Liver (tissue), 9 donors: ENCODE data around the gene MAFG. TPM values are rescaled to one million over a fixed set of nuclear protein-coding genes. Genes with fewer than 3 reads are reported as not detected.

Experiments
- DNase-seq: peaks from one replicate; pipeline ENCODE4 v3.0.0-alpha.2; 2017; ENCODE audit warnings: low spot score
- H3K27ac ChIP-seq, 2 donors: one replicate each; pipeline ENCODE4 v1.7.0; 2013; ENCODE audit warnings: inconsistent platforms in 2 of 2, low read length in 2 of 2, control low read depth in 1 of 2, low read depth in 1 of 2, mild to moderate bottlenecking in 1 of 2
- H3K27me3 ChIP-seq, 4 donors: one replicate each; pipeline versions ENCODE4 v1.6.1 to v1.7.0; 2013; ENCODE audit warnings: low read length in 3 of 4, inconsistent platforms in 1 of 4, mild to moderate bottlenecking in 1 of 4, moderate library complexity in 1 of 4; ENCODE audit not compliant: control insufficient read depth in 4 of 4, insufficient read depth in 4 of 4
- H3K36me3 ChIP-seq, 4 donors: one replicate each; pipeline versions ENCODE4 v1.6.1 to v1.7.0; 2013; ENCODE audit warnings: low read length in 3 of 4, mild to moderate bottlenecking in 3 of 4, low read depth in 1 of 4, moderate library complexity in 1 of 4; ENCODE audit not compliant: control insufficient read depth in 4 of 4, insufficient read depth in 3 of 4
- H3K4me1 ChIP-seq, 4 donors: one replicate each; pipeline versions ENCODE4 v1.6.1 to v1.7.0; 2013; ENCODE audit warnings: low read length in 3 of 4, mild to moderate bottlenecking in 3 of 4, moderate library complexity in 1 of 4; ENCODE audit not compliant: control insufficient read depth in 4 of 4, insufficient read depth in 4 of 4
- H3K4me3 ChIP-seq, 3 donors: one replicate each; pipeline versions ENCODE4 v1.6.1 to v1.7.0; 2013; ENCODE audit warnings: low read length in 3 of 3, control low read depth in 1 of 3, low read depth in 1 of 3, mild to moderate bottlenecking in 1 of 3
- H3K9ac ChIP-seq, 2 donors: one replicate each; pipeline ENCODE4 v1.7.0; 2013; ENCODE audit warnings: low read length in 2 of 2, mild to moderate bottlenecking in 2 of 2, moderate library complexity in 2 of 2, control low read depth in 1 of 2, low read depth in 1 of 2
- H3K9me3 ChIP-seq, 4 donors: one replicate each; pipeline versions ENCODE4 v1.6.1 to v1.7.0; 2013; ENCODE audit warnings: low read length in 3 of 4; ENCODE audit not compliant: control insufficient read depth in 4 of 4
- CTCF ChIP-seq: fragments of 150-350 bp; IDR thresholded peaks from 2 replicates; pipeline ENCODE4 v1.5.1; 2017; ENCODE audit warnings: improper control_type of control experiment, low read depth, low read length; ENCODE audit not compliant: missing input control
- EGR1 ChIP-seq, 2 donors: IDR thresholded peaks; 2 replicates each; pipeline ENCODE4 v1.6.1; 2016 to 2018; ENCODE audit warnings: antibody characterized with exemption in 2 of 2, low read depth in 2 of 2
- FOXA1 ChIP-seq: IDR thresholded peaks from 2 replicates; pipeline ENCODE4 v1.6.1; 2016; ENCODE audit warnings: antibody characterized with exemption
- FOXA2 ChIP-seq: IDR thresholded peaks from 2 replicates; pipeline ENCODE4 v1.6.1; 2016; ENCODE audit warnings: antibody characterized with exemption
- HNF4A ChIP-seq, 2 donors: conservative IDR thresholded peaks; 2 replicates each; pipeline ENCODE4 v1.6.1; 2016; ENCODE audit warnings: antibody characterized with exemption in 2 of 2, mild to moderate bottlenecking in 2 of 2
- HNF4G ChIP-seq: IDR thresholded peaks from 2 replicates; pipeline ENCODE4 v1.6.1; 2016; ENCODE audit warnings: antibody characterized with exemption
- JUND ChIP-seq, 2 donors: IDR thresholded peaks; 2 replicates each; pipeline ENCODE4 v1.6.1; 2016; ENCODE audit warnings: antibody characterized with exemption in 2 of 2
- MAX ChIP-seq: IDR thresholded peaks from 2 replicates; pipeline ENCODE4 v1.6.1; 2016; ENCODE audit warnings: antibody characterized with exemption
- NR2F2 ChIP-seq: IDR thresholded peaks from 2 replicates; pipeline ENCODE4 v1.6.1; 2016; ENCODE audit warnings: antibody characterized with exemption
- RAD21 ChIP-seq, 2 donors: IDR thresholded peaks; 2 replicates each; pipeline ENCODE4 v1.6.1; 2016; ENCODE audit warnings: antibody characterized with exemption in 2 of 2, mild to moderate bottlenecking in 2 of 2
- REST ChIP-seq: IDR thresholded peaks from 2 replicates; pipeline ENCODE4 v1.6.1; 2016; ENCODE audit warnings: antibody characterized with exemption, mild to moderate bottlenecking
- SP1 ChIP-seq: IDR thresholded peaks from 2 replicates; pipeline ENCODE4 v1.6.1; 2018; ENCODE audit warnings: antibody characterized with exemption, mild to moderate bottlenecking
- TAF1 ChIP-seq: conservative IDR thresholded peaks from 2 replicates; pipeline ENCODE4 v1.6.1; 2016; ENCODE audit warnings: antibody characterized with exemption, mild to moderate bottlenecking
- YY1 ChIP-seq: IDR thresholded peaks from 2 replicates; pipeline ENCODE4 v1.6.1; 2016; ENCODE audit warnings: antibody characterized with exemption, mild to moderate bottlenecking
- ZBTB33 ChIP-seq: IDR thresholded peaks from 2 replicates; pipeline ENCODE4 v1.6.1; 2016; ENCODE audit warnings: antibody characterized with exemption
- WGBS: extraction: QIAGEN DNeasy Blood & Tissue Kit; methylation state at CpG from one replicate; pipeline ENCODE4 v1.1.7; 2013; 5-methylcytosine and 5-hydroxymethylcytosine counted together
- polyA plus RNA-seq, 2 donors: library from polyadenylated mRNA; stranded (reverse) in 1 of 2; unstranded in 1 of 2; fragments of 200-250 nt in 1 of 2; fragments of >200 nt in 1 of 2; fragmentation: Nextera tagmentation in 1 of 2; extraction: Ambion mirVana in 1 of 2; gene quantifications; one replicate each; pipeline versions ENCODE4 v1.2.1 to v1.2.3, GENCODE V29; 2013 to 2015
- total RNA-seq, 2 donors: library from RNA; depleted of rRNA; stranded (reverse); fragments of >200 nt; gene quantifications; one replicate each; pipeline ENCODE4 v1.2.3, GENCODE V29; 2014
- donor health status: healthy.
- donor health status: healthy.
- donor health status: healthy.
- donor health status: healthy.
- donor health status: healthy.

The MAFG gene
- total and polyA plus RNA-seq, 4 donors = 3.0 to 17.0 (median 8.9) TPM

- Histone ChIP-seq H3K27ac (no peak overlapping the region), H3K4me1 (peaks cover 8 to 41% (median 16%) of the 10 kb centered on the region in 4 donors), H3K27me3 (no peaks in the 10 kb centered on the region), H3K36me3 (peaks cover 6 to 48% (median 25%) of the 10 kb centered on the region in 4 donors), H3K9me3 (no peaks in the 10 kb centered on the region), H3K9ac (no peak overlapping the region), H3K4me3 (no peak overlapping the region)
- TF ChIP-seq ZBTB33 = no peak
- no peak for TF ChIP-seq TAF1
- TF ChIP-seq FOXA2 = no peak
- TF ChIP-seq EGR1 (IDR thresholded peaks at IDR 0.05; ENCODE audit: low read depth in 2 of 2) = no peak
- no peak for TF ChIP-seq YY1
- 96% methylated on average over 11 of the region's 11 CpGs for WGBS
- no peak for DNase-seq
These were observed 18.7 kb downstream of the MAFG start for GRCh38 chr17:81908793-81909192.

- no peaks in the 10 kb centered on the region for H3K9me3 ChIP-seq
- peaks cover 0 to 36% (median 20%) of the 10 kb centered on the region in 4 donors for H3K36me3 ChIP-seq
- TF ChIP-seq FOXA1 (no peak), JUND (IDR thresholded peaks at IDR 0.05) (no peak), HNF4A (conservative IDR thresholded peaks at IDR 0.05) (no peak), HNF4G (no peak), RAD21 (IDR thresholded peaks at IDR 0.05) (no peak), CTCF (no peak), REST (no peak), NR2F2 (no peak), MAX (no peak), YY1 (no peak), SP1 (no peak), FOXA2 (no peak)
- no peak overlapping the region for H3K4me3 ChIP-seq
- WGBS = 91% methylated on average over 26 of the region's 26 CpGs
- no peaks in the 10 kb centered on the region for H3K27me3 ChIP-seq
- no peak overlapping the region for H3K9ac ChIP-seq
- no peak overlapping the region for H3K27ac ChIP-seq
- H3K4me1 ChIP-seq = peaks cover 12 to 49% (median 23%) of the 10 kb centered on the region in 4 donors
- no peak for DNase-seq
These were observed 20.1 kb downstream of the MAFG start for GRCh38 chr17:81907219-81908145.
